ENCODE measurements around the gene CCDC50. TPM values are rescaled to one million over a fixed set of nuclear protein-coding genes. Genes with fewer than 3 reads are reported as not detected.

CCDC50 gene
- total and polyA plus RNA-seq, 2 donors (not counting 3 experiments of a cell fraction or from before 2014, with no cell fraction given): 44.4 to 137 TPM

DNA sequence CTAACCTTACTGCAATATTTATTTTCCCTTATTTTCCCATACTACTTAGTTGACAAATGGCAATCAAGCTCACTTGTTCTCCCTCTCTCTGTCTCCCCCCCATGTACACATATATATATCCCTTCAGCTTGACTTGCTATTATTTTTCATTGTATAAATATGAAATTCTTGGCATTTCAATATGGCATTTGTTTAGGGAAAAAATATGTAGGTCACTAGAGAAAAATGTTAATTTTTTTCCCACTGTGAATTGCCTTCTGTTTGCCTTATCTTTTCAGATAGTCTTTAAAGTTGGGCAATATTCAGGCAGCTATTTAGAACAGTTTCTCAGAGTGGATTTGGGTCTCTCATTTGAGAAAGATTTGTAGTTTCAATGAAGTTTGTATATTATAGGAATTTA, 64.0 kb downstream of the CCDC50 start:
- dilution Hi-C loops (cut with MboI; ENCODE audit: extremely low pct_ligation_motif_present, low sequenced_read_pairs) (no loop called here), intact Hi-C loops (cut with micrococcal nuclease) (no loop called here)
- no peaks in the 10 kb centered on the region for H3K27me3 ChIP-seq (ENCODE audit: control insufficient read depth in 2 of 2, insufficient read depth in 2 of 2, low read length in 2 of 2)
- H3K79me2 ChIP-seq (ENCODE audit: control insufficient read depth, insufficient read depth, low read length): no peaks in the 10 kb centered on the region
- no peak overlapping the region for H3K9ac ChIP-seq (replicated peaks; ENCODE audit: extremely low read depth, insufficient read depth, low read length)
- H3K27ac ChIP-seq (ENCODE audit: insufficient read depth, low read depth, low read length): no peak overlapping the region
- FAIRE-seq (no peak), DNase-seq (ENCODE audit: low read depth, low spot score) (no peak)
- ChIA-PET CTCF (interaction anchor here (1.5 kb wide), 1 partner anchor 149 kb away, joined by 7 read pairs; no protein-coding TSS in a partner anchor), POLR2A (no interaction called here)
- no TSS peak for BruUV-seq (replicated peaks)
- no peaks in the 10 kb centered on the region for H3K9me1 ChIP-seq (replicated peaks; ENCODE audit: control insufficient read depth, extremely low read depth, insufficient read depth, low read length)
- peaks cover 5 to 19% of the 10 kb centered on the region in 2 experiments for H3K36me3 ChIP-seq (ENCODE audit: control insufficient read depth in 2 of 2, extremely low read depth in 1 of 2, insufficient read depth in 2 of 2, low read length in 2 of 2)
- H3K4me1 ChIP-seq (ENCODE audit: control insufficient read depth, extremely low read depth, insufficient read depth, low read length): no peaks in the 10 kb centered on the region
- no peak overlapping the region for H3K4me3 ChIP-seq (replicated peaks in 1 of 3; ENCODE audit: insufficient read depth in 1 of 3, low read depth in 1 of 3, low read length in 3 of 3)
- no peak overlapping the region for H3K4me2 ChIP-seq (ENCODE audit: insufficient read depth, low read length)
- peaks cover 2% of the 10 kb centered on the region for H4K20me1 ChIP-seq (replicated peaks; ENCODE audit: control insufficient read depth, extremely low read depth, insufficient read depth, low read length)
- no peak overlapping the region for H2AFZ ChIP-seq (ENCODE audit: low read depth, low read length)
- no peaks in the 10 kb centered on the region for H3K9me3 ChIP-seq (replicated peaks; ENCODE audit: control insufficient read depth, insufficient read depth, low read length)
- TF ChIP-seq, protein P1, sequence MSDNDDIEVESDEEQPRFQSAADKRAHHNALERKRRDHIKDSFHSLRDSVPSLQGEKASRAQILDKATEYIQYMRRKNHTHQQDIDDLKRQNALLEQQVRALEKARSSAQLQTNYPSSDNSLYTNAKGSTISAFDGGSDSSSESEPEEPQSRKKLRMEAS (IDR thresholded peaks at IDR 0.05; ENCODE audit: insufficient read depth, insufficient read length): no peak
- no peak for TF ChIP-seq POLR2A (IDR thresholded peaks at IDR 0.05; ENCODE audit: low read depth, low read length)

DNA sequence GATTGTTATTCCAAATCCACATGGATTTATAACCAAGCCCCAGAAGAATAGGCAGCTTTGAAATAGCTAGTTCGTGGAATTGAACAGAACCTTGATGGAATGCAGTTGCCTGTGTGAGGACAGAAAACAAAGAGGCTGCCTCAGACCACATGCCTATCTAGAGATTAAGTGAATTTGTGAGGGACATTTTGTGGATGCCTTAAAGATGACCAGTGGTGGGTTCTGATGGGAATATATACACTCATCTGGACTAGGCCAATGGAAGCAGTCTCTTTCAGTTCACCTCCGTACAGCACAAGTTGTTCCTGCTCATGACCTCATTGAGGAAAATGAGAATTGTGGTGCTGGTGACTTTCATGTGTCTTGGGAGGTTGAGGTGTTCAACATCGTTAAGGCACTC, 68.6 kb downstream of the CCDC50 start:
- Histone ChIP-seq H3K9me3 (replicated peaks; ENCODE audit: control insufficient read depth, insufficient read depth, low read length) (no peaks in the 10 kb centered on the region), H3K27ac (ENCODE audit: insufficient read depth, low read depth, low read length) (no peak overlapping the region), H3K36me3 (ENCODE audit: control insufficient read depth in 2 of 2, extremely low read depth in 1 of 2, insufficient read depth in 2 of 2, low read length in 2 of 2) (peaks cover 3% of the 10 kb centered on the region in 2 experiments), H3K79me2 (ENCODE audit: control insufficient read depth, insufficient read depth, low read length) (no peaks in the 10 kb centered on the region), H3K4me1 (ENCODE audit: control insufficient read depth, extremely low read depth, insufficient read depth, low read length) (no peaks in the 10 kb centered on the region), H3K9ac (replicated peaks; ENCODE audit: extremely low read depth, insufficient read depth, low read length) (no peak overlapping the region), H3K27me3 (ENCODE audit: control insufficient read depth in 2 of 2, insufficient read depth in 2 of 2, low read length in 2 of 2) (no peaks in the 10 kb centered on the region), H3K4me3 (replicated peaks in 1 of 3; ENCODE audit: insufficient read depth in 1 of 3, low read depth in 1 of 3, low read length in 3 of 3) (no peak overlapping the region), H4K20me1 (replicated peaks; ENCODE audit: control insufficient read depth, extremely low read depth, insufficient read depth, low read length) (no peaks in the 10 kb centered on the region), H3K9me1 (replicated peaks; ENCODE audit: control insufficient read depth, extremely low read depth, insufficient read depth, low read length) (no peaks in the 10 kb centered on the region), H3K4me2 (ENCODE audit: insufficient read depth, low read length) (no peak overlapping the region), H2AFZ (ENCODE audit: low read depth, low read length) (no peak overlapping the region)
- ChIA-PET CTCF (interaction anchor here (1.3 to 1.9 kb wide), 2 partner anchors 153 to 262 kb away, joined by 3 to 4 read pairs; no protein-coding TSS in a partner anchor), POLR2A (no interaction called here)
- no peak for DNase-seq (ENCODE audit: low read depth, low spot score)
- intact Hi-C loops (cut with micrococcal nuclease): no loop called here
- no TSS peak for BruUV-seq (replicated peaks)
- dilution Hi-C loops (cut with MboI; ENCODE audit: extremely low pct_ligation_motif_present, low sequenced_read_pairs): no loop called here
- TF ChIP-seq POLR2A (IDR thresholded peaks at IDR 0.05; ENCODE audit: low read depth, low read length) (no peak), MYC (IDR thresholded peaks at IDR 0.05; ENCODE audit: low read depth, low read length) (no peak), FOS (IDR thresholded peaks at IDR 0.05; ENCODE audit: borderline replicate concordance, insufficient read depth, low read length) (no peak), JUN (IDR thresholded peaks at IDR 0.05; ENCODE audit: borderline replicate concordance, insufficient read depth, insufficient read length, low read depth) (no peak), EZH2 (IDR thresholded peaks at IDR 0.05; ENCODE audit: borderline replicate concordance, low read depth, low read length, severe bottlenecking) (no peak), POLR2AphosphoS5 (IDR thresholded peaks at IDR 0.05; ENCODE audit: insufficient read depth, low read depth, low read length) (no peak), GATA2 (IDR thresholded peaks at IDR 0.05; ENCODE audit: insufficient read depth, insufficient read length, low read depth, low read length) (no peak)
- TF ChIP-seq, protein P1 (IDR thresholded peaks at IDR 0.05; ENCODE audit: insufficient read depth, insufficient read length): no peak
- TF ChIP-seq, protein P2, sequence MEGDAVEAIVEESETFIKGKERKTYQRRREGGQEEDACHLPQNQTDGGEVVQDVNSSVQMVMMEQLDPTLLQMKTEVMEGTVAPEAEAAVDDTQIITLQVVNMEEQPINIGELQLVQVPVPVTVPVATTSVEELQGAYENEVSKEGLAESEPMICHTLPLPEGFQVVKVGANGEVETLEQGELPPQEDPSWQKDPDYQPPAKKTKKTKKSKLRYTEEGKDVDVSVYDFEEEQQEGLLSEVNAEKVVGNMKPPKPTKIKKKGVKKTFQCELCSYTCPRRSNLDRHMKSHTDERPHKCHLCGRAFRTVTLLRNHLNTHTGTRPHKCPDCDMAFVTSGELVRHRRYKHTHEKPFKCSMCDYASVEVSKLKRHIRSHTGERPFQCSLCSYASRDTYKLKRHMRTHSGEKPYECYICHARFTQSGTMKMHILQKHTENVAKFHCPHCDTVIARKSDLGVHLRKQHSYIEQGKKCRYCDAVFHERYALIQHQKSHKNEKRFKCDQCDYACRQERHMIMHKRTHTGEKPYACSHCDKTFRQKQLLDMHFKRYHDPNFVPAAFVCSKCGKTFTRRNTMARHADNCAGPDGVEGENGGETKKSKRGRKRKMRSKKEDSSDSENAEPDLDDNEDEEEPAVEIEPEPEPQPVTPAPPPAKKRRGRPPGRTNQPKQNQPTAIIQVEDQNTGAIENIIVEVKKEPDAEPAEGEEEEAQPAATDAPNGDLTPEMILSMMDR (IDR thresholded peaks at IDR 0.05; ENCODE audit: extremely low read depth in 1 of 2, insufficient read depth in 1 of 2, low read depth in 1 of 2, low read length in 2 of 2): no peak
- FAIRE-seq: no peak

All from endothelial cell of umbilical vein (primary cell).